Activated T-cell treated with anti-CD3 and anti-CD28 coated beads for 48 hours (primary cell): ENCODE data around the gene RCL1.
"Not testable (repeated sequence)": the region's sequence is repeated elsewhere in the genome, so short reads cannot be mapped to it uniquely, and the experiment has no call there.

Source experiments
- DNase-seq: peaks from one replicate; pipeline ENCODE4 v3.0.0-alpha.2; 2020; ENCODE audit warnings: low read depth

The RCL1 gene

DNA sequence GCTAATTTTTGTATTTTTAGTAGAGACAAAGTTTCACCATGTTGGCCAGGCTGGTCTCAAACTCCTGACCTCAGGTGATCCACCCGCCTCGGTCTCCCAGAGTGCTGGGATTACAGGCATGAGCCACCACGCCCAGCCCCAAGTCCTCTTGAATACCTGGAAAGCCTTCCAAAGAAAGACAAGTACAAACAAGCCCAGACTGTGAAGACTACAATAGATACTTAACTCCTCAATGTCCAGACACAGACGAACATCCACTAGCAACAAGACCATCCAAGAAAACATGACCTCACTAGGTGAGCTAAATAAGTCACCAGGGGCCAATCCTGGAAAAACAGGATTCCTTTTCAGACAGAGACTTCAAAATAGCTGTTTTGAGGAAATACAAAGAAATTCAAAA is 9.6 kb upstream of the RCL1 start:
- not testable (repeated sequence) for DNase-seq

DNA sequence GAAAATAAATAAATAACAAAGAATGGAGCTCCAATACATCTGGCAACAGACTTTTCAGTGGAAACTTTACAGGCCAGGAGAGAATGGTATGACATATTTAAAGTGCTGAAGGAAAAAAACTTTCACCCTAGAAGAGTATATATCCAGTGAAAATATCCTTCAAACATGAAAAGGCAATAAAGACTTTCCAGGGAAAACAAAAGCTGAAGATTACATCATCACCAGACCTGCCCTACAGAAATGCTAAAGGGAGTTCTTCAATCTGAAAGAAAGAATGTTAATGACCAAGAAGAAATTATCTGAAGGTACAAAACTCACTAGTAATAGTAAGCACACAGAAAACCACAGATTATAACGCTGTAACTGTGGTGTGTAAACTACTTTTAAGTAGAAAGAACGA is 8.3 kb upstream of the RCL1 start:
- DNase-seq = no peak

DNA sequence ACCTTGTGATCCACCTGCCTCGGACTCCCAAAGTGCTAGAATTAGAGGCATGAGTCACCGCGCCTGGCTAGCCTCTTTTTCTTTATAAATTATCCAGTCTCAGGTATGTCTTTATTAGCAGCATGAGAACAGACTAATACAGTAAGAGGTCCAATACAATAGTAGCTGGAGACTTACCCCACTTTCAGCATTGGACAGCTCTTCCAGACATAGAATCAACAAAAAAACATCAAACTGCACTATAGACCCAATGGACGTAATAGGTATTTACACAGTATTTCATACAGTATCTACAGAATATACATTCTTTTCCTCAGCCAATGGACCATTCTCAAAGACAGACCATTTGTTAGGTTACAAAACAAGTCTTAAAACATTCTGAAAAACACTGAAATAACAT is 6.1 kb upstream of the RCL1 start:
- DNase-seq = no peak

DNA sequence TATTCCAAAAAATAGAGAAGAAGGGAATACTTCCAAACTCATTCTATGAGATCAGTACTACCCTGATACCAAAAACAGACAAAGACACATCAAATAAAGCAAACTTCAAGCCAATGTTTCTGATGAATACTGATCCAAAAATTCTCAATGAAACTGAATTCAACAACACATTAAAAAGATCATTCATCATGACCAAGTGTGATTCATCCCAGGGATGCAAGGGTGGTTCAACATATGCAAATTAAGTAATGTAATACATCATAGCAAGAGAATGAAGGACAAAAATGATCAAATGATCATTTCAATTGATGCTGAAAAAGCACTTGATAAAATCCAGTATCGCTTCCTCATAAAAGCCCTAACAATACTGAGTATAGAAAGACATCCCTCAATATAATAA is 4.9 kb upstream of the RCL1 start:
- no peak for DNase-seq

DNA sequence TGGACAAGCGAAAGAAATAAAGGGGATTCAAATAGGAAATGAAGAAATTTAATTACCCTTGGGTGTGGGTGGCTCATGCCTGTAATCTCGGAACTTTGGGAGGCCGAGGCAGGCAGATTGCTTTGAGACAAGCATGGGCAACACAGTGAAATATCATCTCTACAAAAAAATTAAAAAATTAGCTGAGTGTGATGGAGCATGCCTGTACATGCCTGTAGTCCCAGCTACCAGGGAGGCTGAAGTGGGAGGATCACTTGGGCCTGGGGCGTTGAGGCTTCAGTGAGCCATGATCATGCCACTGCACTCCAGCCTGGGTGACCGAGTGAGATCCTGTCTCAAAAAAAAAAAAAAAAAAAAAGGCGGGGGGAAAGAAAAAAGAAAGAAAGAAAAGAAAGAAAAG is 4.0 kb upstream of the RCL1 start:
- DNase-seq = no peak

DNA sequence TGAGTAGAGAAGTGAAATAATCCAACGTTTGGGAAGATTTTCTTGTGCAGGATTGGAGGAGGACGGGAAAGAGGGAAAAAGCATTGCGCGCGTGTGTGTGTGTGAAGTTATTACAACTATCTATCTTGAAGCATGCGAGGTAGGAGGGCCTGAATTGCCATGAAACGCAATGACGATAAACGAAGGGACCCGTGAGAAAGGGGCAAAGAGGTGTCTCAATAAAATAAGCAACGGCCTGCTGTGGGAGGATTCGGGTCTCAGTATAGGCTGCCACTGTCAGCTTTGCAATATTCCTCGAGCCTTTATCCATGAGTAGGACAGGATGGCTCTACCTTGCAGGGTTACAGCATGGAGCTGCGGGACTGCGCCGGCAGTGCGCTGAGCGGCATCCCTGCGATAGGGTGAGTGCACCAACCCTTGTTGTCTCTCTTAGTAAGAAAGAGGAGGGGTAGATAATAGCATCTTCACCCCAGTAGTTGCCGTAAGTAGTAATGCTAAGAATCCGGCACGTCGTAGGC is 631 bp upstream of the RCL1 start:
- no peak for DNase-seq

DNA sequence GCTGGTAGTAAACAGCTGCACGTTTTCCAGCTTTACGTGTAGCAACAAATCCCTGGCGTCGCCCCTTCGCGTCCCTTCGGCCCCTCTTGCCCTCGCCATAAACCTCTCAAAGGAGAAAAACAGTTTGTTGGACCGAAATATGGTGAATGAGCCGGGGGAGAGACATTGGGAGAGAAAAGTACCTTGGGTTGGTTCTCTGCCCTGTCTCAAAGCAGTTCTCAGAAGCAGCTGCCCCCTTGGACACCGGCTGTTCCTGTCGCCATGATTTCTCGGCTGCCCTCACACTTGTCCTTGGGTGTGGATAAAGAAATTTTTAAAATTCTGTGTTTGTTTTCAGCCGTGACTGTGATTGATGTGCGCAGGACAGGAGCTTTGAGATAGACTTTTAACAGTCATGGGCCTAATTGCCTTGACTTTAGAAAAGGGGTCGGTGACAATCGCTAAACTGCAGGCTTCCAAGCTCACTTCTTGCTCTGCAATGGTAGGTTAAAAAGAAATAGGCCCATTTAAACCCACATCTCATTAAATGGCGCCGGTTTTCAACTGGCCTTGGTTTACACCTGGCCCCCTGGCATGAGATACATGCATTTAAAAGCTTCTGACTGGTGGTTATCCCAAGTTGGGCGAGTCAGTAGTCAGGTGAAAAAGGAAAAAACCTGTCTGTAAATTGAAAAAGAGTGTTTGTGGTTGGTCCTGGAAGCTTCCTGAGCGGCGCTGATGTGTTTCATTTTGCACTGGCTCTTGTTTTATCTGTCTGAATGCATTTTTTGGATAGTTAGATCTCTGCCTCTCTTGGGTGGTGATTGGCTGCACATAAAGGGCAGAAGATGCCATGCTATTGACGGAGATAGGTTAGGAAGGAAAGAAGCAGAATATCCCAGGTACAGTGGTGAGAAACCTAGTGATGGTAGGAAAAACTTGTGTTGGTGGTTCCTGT is 983 bp downstream of the RCL1 start:
- DNase-seq = no peak

DNA sequence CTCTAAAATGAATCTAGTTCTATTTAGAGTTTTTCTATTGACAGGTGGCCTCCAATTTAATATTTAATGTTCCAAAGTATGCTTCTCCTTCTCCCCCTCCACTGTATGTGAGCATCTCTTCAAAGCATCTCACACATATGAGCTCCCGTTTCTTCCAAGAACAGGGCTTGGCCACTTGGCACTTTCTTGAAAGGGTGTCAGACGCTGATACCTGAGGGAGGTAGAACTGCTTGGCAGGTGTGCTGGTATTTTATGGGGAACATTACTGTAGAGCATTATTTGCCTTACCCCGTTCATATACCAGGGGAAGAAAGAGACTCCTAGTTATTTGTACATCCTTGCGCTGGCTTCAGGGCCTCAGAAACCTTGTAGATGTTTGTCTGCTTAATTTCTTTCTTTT is 1.9 kb downstream of the RCL1 start:
- no peak for DNase-seq

DNA sequence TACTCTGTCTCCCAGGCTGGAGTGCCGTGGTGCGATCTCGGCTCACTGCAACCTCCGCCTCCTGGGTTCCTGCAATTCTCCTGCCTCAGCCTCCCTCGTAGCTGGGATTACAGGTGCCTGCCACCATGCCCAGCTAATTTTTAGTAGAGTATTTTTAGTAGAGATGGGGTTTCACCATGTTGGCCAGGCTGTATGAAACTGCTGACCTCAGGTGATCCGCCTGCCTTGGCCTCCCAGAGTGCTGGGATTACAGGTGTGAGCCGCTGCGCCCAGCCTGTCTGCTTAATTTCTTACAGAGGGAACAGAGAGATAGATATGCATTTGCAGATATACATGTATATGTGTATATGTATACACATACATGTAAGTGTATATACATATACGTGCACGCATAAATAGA is 2.4 kb downstream of the RCL1 start:
- not testable (repeated sequence) for DNase-seq

DNA sequence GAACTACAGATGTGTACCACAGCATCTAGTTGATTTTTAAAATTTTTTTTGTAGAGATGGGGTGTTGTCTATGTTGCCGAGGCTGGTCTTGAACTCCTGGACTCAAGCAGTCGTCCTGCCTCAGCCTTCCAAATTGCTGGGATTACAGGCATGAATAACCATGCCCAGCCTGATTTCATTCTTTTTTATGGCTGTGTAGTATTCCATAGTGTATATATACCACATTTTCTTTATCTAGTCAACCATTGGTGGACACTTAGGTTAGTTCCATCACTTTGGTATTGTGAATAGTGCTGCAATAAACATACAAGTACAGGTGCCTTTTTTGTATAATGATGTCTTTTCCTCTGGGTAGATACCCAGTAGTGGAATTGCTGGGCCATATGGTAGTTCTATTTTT is 3.8 kb downstream of the RCL1 start:
- no peak for DNase-seq

DNA sequence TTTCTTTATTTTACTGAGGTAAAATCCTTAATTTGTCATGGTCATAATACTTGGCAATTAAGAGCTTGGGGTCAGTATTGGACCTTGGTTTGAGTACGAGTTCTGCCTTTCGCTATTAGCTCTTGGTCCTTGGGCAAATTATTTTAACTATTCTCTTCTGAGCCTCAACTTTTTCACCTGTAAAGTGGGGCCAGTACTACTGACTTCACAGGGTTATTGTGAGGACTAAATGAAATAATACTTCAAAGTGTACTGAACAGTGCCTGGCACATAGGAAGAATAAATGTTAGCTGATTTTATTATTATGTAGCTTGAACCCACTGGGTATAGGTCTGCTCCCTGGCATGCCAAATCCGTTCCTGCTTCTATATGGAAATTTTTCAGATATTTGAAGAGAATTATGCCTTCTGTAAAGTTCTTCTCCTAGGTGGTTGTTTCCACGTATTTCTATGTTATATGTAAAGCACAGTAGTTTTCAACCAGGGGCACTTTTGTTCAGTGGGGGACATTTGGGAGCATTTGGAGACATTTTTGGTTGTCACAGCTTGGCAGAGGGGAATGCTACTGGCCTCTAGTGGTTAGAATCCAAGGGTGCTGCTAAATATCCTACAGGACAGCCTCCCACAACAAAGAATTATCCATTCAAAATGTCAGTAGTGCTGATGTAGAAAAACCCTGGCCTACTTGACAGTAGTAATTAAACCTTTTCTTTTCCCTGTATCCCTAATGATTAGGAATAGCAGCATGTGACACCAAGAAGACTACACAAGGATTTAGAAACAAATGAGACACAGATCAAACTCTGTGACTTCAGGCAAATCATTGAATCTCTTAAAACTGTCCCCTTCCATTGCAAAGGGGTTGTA is 4.5 kb downstream of the RCL1 start:
- DNase-seq = no peak

DNA sequence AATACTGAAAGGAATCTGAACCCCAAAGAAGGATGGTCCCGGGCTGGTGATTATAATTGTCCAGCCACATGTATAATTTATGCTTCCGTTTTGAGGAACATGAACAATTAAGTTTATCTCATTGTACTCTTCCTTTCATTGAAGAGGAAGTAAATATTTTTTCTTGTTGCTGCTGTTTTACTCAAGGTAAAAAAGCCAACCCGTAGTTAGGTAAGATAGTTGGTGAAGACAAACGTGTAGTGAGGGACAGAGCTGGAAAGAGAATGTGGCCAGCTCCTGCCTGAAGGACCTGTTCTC is 5.1 kb downstream of the RCL1 start:
- no peak for DNase-seq

DNA sequence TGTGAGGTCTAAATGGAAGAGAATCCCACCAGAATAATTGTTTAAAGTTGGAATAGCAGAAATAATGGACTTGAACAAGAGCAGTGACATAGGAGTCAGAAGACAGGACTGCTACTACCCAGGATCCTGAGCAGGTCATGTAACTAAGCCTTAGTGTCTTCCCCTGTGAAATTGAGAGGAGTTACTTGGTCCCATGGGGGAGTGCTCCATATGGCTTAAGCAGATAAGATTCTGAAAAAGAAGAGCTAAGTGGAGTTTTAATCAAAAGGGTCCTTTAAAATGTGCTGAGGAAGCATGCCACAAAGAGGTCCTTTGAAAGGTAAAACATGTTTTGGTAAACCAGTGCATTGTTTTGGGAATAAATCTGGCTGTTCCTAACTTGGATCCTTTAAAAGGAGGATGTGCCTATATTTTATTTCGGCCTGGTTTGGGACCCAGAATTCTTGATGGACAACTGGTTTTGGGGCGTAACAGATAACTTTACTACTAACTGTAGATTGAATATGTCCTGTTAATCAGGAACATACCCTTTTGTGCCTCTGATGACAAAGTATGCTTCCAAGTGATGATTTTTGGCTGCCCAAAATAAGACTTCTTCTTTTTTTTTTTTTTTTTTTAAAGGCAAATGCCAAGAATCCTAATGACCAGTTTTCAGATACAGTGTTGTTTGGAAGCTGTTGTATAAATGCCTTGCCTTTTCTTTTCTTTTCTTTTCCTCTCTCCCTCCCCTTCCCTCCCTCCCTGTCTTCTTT is 5.7 kb downstream of the RCL1 start:
- DNase-seq = no peak

DNA sequence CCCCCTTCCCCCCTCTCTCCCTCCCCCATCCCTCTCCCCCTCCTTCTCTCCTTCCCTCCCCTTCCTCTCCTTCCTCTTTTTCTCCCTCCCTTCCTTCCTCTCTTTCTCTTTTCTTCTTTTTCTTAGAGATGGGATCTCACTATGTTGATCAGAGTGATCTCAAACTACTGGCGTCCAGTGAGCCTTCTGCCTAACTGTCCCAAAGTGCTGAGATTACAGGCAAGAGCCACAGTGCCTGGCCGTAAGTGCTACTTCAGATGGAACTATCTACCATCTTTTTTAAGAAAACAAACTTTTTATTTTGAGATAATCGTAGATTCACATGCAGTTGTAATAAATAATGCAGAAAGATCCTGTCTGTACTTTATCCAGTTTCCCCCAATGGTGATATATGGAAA is 6.3 kb downstream of the RCL1 start:
- no peak for DNase-seq

DNA sequence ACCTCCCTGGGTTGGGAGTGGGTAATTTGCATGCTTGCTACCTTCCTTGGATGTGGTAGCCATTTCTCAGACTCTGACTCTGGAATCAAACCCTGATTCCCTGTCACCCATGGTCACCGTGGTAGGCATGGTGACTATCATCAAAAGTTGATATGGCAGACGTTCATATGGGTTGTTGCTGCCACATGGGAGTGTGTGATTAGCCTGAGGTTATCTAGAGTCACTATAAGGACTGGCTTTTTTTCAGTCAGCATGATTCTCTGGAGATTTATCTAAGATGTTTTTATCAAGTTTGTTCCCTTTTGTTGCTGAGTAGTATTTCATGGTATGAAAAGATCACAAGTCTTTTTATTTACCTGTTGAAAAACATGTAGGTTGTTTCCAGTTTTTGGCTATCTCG is 7.0 kb downstream of the RCL1 start:
- DNase-seq = no peak

DNA sequence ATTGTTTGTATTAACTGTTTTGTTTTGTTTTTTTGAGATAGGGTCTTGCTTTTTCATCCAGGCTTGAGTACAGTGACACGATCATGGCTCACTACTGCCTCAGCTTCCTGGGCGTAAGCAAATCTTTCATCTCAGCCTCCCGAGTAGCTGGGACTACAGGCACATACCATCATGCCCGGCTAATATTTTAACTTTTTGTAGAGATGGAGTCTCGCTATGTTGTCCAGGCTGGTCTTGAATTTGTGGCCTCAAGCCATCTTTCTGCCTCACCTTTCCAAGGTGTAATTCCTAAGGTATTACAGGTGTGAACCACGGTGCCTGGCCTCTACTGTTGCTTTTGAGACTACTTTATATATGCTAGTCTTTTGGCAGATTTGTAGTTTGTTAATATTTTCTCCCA is 8.4 kb downstream of the RCL1 start:
- no peak for DNase-seq

DNA sequence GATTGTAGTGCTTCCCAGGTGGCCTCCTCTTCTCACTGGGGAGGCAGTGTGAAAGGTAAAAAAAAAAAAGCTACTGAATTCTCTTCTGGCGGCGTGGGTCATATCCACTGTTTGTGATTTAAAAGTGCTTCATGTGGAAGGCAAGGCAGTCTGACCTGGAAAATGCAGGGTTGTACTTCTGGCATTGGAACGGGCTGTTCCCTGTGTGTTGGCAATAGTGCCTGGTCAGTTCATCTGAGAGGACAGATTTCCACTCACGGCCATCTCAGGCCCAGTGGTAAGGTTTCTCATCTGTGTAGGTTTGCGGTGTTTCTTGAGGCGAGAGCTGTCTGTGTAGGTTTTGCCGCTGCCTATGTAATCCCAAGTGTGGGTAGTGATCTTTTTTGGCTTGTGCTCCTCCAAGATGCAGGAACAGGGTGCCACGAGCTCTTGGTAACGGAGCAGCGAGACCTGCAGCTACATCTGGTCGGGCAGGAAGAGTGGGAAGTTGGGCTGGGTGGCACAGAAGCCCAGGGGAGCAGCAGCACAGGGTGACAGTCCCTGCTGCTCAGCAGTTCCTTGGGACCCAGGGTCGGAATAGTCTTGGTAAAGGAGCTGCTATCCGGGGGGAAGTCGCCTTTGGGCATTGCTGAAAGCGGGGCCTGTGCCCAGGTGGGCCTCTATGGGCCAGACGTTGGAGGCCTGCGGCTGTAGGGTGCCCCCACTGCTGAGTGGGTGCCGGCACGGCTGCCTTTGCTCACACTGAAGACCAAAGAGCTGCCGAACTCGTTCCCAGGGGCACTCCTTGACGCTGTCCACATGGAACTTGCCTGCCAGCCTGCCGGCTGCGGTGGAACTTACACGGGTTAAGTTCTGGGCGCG is 11.2 kb downstream of the RCL1 start:
- no peak for DNase-seq

DNA sequence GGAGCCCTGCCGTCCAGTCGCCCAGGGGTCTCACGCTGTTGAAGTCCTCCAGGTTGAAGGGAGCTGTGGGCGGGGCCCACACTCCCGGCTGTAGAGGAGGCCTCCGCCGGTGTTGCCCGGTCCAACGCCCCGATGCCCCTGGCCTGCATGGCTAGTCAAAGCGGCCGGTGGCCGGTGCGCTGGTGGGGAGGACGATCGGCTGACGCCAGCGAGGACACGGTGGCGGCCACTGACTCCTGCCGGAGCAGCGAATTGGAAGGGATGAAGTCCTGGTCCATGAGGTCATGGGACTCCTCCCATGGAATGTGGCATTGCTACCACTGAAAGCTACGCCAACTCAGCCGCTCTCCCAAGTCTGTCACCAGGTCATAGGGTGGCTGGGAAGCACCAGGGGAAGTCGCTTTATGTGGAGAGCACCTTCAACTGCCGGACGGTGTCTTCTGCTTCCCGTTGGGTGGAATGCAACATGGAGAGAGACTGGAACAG is 11.8 kb downstream of the RCL1 start:
- DNase-seq = no peak

DNA sequence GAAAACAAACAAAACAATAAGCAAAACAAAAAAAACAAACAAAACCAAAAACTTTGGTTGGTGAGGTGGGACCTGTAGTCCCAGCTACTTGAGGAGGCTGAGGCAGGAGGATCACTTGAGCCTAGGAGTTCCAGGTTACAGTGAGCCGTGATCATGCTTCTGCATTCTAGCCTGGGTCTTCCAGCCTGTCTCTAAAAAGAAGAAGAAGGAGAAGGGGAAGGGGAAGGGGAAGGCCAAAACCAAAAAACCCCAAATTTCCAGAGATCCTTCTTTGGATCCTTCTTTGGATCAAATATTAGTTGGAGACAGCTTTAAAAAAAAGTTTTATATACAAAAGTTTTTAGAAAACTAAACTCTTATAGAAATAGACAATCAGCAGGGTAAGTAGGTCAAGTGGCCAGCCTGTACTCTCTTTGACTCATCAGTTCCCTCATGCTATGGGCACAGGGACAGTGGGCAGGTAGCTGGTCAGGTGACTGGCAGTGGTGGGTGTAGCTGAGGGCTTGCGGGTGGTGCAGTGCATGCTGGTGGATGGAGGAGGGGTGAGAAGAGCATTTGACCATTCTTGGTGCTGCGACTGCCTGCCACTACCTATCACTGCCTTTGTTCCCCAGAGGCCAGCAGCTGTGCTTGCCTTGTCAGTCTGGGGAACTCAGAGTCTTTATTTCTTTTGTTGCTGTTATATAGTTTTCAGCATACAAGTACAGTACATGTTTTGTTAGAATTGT is 12.6 kb downstream of the RCL1 start:
- no peak for DNase-seq

DNA sequence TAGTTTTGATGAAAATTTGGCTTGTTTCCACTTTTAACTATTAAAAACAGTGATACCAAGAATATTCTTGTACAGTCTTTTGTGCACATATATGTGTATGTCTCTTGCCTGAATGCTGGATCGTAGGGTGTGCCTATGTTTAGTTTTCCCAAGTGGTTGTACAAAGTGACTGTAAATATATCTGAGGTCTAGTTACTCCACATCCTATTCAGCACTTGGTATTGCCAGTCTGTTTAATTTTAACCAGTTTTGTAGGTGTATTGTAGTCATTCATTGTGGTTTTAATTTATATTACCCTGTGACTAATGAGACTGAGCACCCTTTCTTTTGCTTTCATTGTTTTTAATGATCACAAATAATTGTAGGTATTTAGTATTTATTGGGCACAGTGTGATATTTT is 17.8 kb downstream of the RCL1 start:
- no peak for DNase-seq

DNA sequence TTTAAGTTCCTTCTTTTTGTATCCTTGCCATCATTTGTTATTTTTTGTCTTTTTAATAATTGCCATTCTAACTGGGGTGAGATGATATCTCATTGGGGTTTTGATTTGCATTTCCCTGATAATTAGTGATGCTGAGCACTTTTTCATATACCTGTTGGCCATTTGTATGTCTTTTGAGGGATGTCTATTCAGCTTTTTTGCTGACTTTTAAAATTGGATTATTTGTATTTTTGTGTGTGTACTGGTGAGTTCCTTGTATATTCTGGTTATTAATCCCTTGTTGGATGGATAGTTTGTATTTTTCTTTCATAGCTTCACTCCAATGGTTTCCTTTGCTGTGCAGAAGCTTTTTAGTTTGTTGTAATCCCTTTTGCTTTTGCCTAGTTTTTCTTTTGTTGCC is 19.1 kb downstream of the RCL1 start:
- no peak for DNase-seq
